Activated CD4-positive, alpha-beta T cell treated with anti-CD3 and anti-CD28 coated beads for 1 hour (primary cell): ENCODE measurements around the gene ELOVL2.
"Not testable (repeated sequence)": the region's sequence is repeated elsewhere in the genome, so short reads cannot be mapped to it uniquely, and the experiment has no call there.

Source experiments
- DNase-seq: peaks from one replicate; pipeline ENCODE4 v3.0.0-alpha.2; 2020

ELOVL2 gene

GRCh38 chr6:11043961-11044711, at the start of gene ELOVL2:
TSS of gene ELOVL2 (minus strand) at chr6:11044305. CDS start at chr6:11044230, 75 bp downstream.
- no peak for DNase-seq

DNA sequence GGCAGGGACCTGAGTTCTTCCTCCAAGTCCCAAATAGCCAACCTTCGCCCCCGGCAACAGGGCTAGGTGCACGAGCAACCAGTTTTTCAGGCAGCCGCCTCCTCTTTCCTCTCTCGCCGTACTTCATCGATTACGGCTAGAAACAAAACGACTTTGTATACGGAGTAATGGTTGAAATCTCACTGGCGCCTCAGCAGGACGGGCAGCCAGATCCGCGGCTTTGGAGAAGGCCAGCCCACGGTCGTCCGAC, 49.2 kb upstream of the ELOVL2 start:
- DNase-seq = no peak

DNA sequence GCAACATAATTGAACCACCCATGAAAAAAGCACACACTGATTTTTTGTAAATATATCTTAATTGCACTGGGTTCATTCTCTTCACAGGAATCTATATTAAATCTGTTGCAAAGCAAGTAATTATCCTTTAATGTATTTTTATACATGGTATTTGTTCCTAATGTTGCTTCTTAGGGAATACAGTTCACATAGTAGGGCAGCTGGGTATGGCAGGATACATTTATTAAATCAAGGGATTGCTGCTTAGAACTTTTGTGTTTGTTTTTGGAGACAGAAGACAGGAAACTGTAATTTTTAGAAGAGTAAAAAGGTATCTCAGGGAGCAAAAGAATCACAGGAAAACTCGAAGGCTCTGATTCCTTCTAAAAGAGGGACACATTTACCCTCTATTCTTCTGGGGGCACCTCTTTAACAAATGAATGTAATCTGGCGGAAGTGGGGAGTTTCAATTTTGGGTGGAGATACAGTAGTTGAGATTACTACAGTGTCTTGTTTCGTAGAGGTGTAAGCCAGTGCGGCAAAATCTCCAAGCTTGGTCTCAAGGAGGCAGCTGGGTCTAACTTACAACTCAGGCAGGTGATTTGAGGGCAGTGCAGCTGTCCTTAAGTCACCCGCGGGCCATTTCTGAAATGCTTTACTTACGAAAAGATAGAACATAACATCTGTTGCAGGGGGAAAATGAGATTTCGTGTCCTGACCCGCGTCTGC, 48.7 kb upstream of the ELOVL2 start:
- no peak for DNase-seq

DNA sequence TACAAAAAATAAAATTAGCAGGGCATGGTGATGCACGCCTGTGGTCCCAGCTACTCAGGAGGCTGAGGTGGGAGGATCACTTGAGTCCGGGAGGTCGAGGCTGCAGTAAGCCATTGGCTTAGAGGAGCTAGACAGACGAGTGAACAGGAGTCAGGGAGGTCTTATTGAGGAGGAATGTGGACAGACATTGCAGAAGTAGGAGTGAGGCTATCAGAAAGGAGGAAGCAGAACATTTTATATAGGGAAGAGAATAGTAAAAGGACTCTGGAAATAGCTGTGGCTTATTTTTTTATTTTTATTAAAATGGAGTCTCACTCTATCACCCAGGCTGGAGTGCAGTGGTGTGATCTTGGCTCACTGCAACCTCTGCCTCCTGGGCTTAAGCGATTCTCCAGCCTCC, 47.0 kb upstream of the ELOVL2 start:
- DNase-seq = not testable (repeated sequence)

DNA sequence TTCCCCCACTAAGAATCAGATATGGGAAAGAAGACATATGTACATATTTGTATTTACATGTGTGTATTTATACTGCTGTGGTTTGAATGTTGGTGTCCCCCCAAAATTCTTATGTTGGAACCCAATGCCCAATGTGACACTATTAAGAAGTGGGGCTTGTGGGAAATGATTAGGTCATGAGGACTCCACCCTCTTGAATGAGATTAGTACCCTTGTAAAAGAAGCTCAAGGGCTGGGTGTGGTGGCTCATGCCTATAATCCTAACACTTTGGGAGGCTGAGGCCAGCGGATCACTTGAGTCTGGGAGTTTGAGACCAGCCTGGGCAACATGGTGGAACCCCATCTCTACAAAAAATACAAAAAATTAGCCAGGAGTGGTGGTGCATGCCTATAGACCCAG, 45.6 kb upstream of the ELOVL2 start:
- no peak for DNase-seq

- DNase-seq = not testable (repeated sequence)
Observed at GRCh38 chr6:11087141-11087812, 43.2 kb upstream of the ELOVL2 start.

- DNase-seq = no peak
Observed at GRCh38 chr6:11085758-11086435, 41.8 kb upstream of the ELOVL2 start.

DNA sequence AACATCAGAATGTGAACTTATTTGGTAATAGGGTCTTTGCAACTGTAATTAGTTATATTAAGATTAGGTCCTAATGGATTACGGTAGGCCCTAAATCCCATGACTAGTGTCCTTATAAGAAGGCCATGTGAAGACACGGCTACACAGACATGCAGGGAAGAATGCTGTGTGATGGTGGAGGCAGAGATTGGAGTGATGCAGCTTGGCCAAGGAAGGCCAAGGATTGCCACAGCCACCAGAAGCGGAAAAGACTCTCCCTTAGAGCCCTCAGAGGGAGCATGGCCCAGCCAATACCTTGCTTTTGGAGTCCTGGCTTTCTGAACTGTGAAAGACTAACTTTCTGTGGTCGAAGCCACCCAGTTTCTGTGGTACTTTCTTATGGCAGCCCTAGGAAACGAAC, 39.9 kb upstream of the ELOVL2 start:
- DNase-seq = no peak

DNA sequence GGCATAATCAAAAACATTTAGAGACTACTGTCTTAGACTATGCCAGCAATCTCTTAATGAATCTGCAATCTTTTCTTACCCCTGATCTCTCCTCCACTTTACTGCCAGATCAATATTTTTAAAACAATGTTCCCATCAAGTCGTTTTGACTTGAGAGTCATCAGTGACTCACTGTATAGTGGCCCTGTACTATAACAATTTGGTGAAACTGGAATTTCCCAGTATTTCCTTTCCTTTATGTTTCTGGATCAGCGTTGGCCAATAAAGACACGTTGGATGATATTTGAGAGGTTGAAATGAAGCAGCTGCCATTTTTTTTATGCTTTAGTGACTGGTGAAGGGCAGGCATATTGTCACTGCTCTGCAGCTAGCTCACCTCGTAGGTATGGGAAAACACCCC, 39.4 kb upstream of the ELOVL2 start:
- DNase-seq = no peak

GRCh38 chr6:11080296-11080695, 36.2 kb upstream of the ELOVL2 start:
- DNase-seq = no peak

- no peak for DNase-seq
Observed at GRCh38 chr6:11078266-11078665, 34.2 kb upstream of the ELOVL2 start.

DNA sequence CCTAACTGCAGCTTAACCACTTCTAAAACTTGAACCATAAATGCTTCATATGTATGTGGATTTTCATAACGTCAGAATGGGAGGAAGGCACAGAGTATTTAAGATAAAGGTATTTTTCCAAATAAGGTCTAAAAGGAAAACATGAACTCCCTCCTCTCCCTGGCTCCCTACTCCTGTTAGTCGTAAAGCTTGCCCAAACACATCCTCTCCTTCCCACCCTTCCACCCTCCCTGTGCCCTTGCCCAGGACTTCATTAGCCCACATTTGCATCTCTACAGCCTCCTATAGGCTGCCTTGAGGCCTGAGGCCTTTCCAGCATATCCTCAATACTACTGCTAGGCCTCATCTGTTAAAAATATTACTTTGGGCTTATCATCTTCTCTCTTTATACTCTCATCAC, 32.4 kb upstream of the ELOVL2 start:
- DNase-seq = no peak

DNA sequence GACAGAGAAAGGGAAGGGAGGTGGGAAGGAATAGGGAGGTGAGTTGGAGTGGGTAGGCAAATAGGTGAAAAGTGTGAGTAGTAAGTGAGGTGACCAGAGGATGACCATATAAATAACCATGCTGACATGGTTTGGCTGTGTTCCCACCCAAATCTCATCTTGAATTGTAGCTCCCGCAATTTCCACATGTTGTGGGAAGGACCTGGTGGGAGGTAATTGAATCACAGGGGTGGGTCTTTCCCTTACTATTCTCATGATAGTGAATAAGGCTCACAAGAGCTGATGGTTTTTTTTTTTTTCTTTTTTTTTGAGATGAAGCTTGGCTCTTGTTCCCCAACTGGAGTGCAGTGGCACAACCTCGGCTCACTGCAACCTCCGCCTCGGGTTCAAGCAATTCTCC, 28.0 kb upstream of the ELOVL2 start:
- DNase-seq = no peak

GRCh38 chr6:11069760-11070159, 25.7 kb upstream of the ELOVL2 start:
- DNase-seq = no peak

- no peak for DNase-seq
Observed at GRCh38 chr6:11067348-11067747, 23.2 kb upstream of the ELOVL2 start.

DNA sequence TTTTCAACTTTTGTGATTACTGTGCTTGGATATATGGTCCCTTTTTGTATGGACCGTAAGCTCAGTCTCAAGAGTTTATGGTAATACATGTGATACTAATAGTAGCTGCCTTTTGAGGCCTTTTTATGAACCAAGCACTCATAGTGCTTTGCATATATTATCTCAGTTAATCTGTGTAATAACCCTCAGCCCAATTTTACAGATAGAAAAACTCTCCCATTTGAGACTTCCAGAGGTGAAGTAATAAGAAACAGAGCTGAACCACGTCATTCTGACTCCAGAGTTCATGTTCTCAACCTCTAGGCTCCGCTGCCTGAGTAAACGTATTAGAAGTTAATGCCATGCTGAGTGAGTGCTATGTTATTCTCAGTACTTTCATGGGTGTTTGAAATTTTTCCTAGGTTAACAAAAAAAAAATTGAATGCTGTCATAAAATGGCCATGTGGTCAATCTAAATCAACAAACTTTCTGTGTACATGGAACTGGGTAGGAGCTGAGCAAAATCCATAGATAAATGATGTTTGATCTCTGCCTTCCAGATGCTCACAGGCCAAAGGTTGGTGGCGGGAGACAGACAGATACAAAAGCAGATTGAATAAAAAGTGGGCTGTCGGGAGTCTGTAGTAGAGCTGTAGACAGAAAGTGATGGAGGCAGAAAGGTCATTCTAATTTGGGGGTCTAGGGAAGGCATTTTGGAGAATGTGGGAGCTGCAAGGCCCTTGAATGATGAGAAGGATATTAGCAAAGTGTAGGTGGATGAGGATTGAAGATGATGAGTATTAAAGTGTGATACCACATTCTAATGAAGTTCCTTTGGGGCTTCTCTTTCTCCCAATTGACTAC, 22.6 kb upstream of the ELOVL2 start:
- DNase-seq = no peak

DNA sequence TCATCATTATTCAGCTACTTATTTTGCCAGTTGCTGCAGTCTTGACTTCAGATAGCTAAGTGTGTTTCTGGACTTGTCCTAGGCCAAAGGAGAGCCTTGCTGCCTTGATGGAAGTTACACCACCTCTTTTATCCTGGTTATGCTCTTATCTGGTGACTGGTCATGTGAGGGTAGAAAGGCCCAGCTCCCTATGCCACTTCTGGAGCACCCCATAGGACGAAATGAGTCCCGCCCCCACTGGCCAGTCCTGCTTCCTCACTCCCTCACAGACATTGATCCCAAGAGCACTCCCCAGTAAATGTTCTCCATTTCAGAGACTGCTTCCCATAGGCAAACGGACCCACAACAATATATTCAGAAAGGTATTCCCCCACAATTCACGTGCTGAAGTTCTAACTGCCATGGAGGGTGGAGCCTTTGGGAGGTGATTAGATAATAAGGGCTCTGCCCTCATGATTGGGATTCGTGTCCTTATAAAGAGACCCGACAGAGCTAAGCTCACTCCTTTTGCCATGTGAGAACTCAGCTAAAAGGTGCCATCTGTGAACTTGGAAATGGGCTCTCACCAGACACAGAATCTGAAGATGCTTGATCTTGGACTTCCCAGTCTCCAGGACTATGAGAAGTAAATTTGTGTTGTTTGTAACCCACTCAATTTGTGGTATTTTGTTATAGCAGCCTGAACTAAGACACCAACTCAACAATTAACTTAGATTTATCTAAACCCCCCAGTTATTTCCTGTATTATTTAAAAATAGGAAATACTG, 21.5 kb upstream of the ELOVL2 start:
- no peak for DNase-seq

DNA sequence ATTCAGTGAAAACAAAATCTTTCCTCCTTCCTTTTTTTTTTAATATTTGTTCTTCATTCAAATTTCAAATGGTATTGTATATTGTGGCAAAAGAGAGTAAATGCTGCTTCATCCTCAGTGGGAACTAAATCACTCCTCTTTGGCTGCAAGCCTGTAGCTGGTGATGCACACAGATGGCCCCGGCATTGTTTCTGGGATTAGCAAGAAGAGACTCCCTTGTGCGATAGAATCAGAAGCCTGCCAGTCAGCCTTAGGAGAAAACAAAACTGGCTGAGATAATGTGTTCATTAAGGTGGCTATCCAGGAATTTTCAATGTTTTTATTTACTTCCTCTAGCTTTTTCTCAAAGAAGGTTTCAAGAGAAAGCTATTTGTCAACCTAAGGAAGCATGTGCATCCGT, 20.7 kb upstream of the ELOVL2 start:
- no peak for DNase-seq

DNA sequence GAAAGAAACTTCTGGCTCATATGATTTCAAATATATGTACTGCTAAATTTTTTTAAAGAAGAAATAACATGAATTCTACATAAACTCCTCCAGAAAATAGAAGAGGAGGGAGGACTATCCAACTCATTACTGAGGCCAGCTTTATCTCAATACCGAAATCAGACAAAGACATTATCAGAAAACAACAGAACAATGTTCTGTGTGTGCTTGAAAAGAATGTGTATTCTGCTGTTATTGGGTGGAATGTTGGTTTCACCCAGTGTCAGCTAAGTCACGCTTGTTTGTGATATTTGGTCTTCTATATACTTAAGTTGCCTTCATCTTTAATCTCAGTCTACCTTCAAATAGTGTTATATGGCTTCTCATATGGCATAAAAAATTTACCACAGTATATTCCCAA, 18.6 kb upstream of the ELOVL2 start:
- no peak for DNase-seq

DNA sequence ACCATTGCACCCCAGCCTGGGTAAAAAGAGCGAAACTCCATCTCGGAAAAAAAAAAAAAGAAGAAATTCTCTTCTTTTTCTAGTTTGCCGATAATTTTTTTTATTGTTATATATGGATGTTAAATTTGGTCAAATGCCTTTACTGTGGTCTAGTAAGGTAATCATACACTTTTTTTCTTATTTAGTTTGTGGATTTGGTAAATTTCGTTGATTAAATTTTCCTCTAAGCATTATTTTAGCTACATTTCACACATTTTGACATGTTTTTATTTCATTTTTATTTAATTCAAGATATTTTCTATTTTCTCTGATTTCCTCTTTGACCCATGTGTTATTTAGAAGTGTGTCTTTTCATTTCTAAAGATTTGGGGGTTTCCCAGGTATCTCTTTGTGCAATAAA, 18.0 kb upstream of the ELOVL2 start:
- no peak for DNase-seq

GRCh38 chr6:11058406-11058805, 14.3 kb upstream of the ELOVL2 start:
- DNase-seq = no peak

GRCh38 chr6:11056871-11057270, 12.8 kb upstream of the ELOVL2 start:
- DNase-seq = no peak
